ENCODE results near the gene SDHAF3.

GRCh38 chr7:97198596-97198995, 81.1 kb downstream of the SDHAF3 start:
- TF ChIP-seq CTCF (IDR thresholded peaks at IDR 0.05; ENCODE audit: extremely low read depth in 1 of 2, insufficient read depth in 1 of 2, low read depth in 1 of 2, low read length in 2 of 2) = no peak
- TF ChIP-seq MYC (IDR thresholded peaks at IDR 0.05; ENCODE audit: low read depth, low read length) = no peak
- no peak for TF ChIP-seq POLR2A (IDR thresholded peaks at IDR 0.05; ENCODE audit: low read depth, low read length)
- no peak for TF ChIP-seq POLR2AphosphoS5 (IDR thresholded peaks at IDR 0.05; ENCODE audit: insufficient read depth, low read depth, low read length)

All from endothelial cell of umbilical vein (primary cell).